HG02973 (cell line): ENCODE data around the gene SPTLC2.

Experiments
- ATAC-seq: cut with Tn5 transposase; IDR thresholded peaks from one replicate; pipeline ENCODE4 v1.9.1; 2021; ENCODE audit warnings: moderate library complexity; ENCODE audit not compliant: unreplicated experiment

Gene SPTLC2

DNA sequence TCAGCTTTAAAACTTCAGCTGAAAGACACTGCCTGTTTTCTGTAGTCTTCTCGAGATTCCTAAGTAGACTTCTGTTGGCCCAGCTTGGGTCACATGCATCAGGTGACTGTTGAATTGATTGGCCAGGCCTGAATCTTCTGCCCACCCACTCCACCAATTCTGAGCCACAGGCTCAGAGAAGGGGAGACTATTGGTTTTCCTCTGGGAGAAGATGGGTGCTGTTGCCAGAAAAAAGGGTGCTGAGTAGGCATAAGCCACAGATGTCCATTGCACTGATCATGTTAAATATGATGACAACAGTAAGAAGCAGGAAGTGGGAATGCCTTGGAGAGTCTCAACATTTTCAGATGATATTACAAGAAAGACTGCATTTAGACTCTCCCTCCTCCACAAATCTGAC, 6.8 kb upstream of the SPTLC2 start:
- ATAC-seq, result no peak

GRCh38 chr14:77622366-77622961, 6.0 kb upstream of the SPTLC2 start:
- no peak for ATAC-seq

DNA sequence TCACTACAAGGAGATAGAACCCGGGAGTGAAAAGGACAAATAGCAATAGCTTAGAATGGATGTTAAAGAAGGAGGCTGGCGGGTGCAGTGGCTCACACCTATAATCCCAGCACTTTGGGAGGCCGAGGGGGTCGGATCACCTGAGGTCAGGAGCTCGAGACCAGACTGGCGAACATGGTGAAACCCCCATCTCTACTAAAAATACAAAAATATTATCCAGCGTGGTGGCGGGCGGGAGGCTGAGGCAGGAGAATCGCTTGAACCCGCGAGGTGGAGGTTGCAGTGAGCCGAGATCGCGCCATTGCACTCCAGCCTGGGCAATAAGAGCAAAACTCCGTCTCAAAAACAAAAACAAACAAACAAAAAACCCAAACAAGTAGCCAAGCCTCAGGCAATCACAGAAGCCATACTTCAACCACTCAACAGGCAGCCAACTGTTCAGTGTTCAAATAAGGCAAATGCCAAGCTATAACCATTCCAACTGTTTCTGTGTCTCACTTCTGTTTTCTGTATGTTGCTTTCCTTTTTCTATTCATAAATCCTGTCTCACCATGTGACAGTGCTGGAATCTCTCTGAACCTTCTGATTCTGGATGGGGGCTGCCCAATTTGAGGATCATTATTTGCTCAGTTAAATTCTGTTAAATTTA, 3.9 kb upstream of the SPTLC2 start:
- ATAC-seq, result no peak

GRCh38 chr14:77618381-77618970, 2.0 kb upstream of the SPTLC2 start:
- ATAC-seq, result no peak

GRCh38 chr14:77616133-77616453, 344 bp downstream of the SPTLC2 start:
- ATAC-seq, result peak; percentile 1

- no peak for ATAC-seq
These were observed 890 bp downstream of the SPTLC2 start for GRCh38 chr14:77615361-77616132.

DNA sequence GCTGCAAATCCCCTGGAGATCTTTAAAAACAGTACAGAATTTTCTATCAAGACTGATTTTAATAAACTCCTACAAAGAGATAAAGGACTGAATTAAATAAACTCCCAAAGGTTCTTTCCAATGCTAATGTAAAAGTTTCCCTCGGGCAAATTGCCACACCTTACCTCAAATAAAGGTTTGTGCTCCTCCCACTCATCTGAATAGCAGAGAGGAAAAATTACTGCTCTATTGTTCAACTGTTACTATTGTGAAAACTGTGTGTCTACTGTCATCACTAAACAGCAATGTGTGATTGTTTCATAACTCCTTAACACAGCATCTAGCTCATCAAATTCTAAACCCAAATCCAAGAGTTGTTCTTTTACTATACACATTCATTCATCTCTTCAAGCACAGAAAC, 3.2 kb downstream of the SPTLC2 start:
- ATAC-seq, result no peak

DNA sequence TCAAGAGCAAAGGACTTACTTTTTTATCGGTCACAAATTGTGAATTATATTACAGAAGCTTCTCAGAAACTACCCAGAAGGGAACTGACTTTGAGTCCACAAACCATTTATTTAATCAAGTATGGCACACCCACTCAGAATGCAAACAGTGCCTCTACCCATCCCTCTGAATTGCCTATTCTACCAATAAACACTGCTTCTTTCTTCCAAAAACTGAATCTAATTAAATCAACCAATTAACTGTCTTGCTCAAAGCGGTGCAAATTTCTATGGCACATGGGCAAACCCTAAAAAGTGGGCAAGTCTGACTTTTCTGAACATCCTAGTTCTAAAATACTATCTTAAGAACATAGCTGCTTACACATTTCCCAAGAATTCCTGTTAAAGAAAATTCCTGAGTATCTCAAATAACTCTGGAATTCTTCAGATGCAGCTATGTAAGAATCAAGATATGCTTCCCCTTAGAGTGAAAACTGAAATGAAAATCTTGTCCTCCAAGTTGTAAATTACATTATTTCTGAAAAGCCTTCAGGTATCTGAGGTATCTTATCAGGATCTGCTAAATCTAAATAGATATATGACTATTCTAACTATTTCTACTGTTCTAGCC, 4.3 kb downstream of the SPTLC2 start:
- no peak for ATAC-seq

GRCh38 chr14:77610553-77610952, 5.9 kb downstream of the SPTLC2 start:
- no peak for ATAC-seq

- ATAC-seq, result no peak
These were observed 6.5 kb downstream of the SPTLC2 start for GRCh38 chr14:77609922-77610321.

DNA sequence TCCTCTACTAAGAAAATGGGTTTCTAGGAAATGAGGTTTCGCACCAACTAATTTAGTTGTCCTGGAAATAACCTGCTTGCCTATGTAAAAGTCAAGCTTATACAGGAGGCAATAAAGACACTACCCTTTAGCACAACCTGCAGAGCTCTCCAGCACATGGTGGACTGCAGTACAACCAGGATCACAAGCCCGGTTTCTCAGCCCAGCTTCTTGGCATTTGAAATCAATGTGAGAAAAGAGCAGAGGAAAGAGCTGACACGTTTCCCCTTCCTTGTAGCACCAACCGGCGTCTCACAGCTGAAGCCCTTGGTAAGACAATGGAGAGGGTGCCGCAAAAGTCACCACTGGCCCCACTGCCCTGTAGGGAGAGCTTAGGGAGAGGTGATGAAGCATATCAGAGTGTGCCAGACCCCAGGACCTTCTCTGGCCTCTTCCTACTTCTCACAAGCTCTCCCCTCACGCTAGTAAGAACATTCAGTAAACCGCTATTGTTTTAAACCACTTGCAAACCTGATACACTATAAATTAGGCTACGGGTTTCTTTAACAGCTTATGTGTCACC, 8.6 kb downstream of the SPTLC2 start:
- peak; percentile 53 for ATAC-seq

GRCh38 chr14:77605392-77605972, 11.0 kb downstream of the SPTLC2 start:
- ATAC-seq, result no peak

DNA sequence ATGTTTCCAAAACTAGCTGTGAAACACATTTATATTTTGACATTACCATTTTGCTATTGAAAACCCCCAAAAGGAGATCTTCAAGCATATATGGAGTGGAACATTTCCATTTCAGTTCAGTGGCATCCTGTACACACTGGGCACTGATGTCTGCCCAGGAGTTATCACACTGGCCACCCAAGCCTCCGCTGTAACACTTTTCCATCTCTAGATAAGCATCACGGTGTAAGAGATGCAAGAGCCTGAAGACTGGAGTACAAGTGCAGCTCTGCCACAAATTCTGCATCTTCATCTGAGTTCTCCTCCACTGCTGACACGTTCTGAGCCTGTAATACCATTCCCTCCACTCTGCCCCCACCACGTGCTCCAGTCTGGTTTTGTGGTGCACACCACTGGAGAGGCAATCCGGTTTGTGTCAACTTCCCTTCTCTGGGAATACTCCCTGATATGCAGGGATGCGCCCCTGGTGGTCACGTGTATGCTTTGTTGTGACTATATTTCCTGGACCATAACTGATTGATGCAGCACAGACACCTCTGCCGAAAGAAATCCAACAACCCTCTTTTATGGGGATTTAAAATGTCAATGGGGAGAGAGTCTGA, 12.7 kb downstream of the SPTLC2 start:
- ATAC-seq, result no peak

- ATAC-seq, result no peak
These were observed 13.4 kb downstream of the SPTLC2 start for GRCh38 chr14:77603031-77603430.

- ATAC-seq, result no peak
These were observed 14.4 kb downstream of the SPTLC2 start for GRCh38 chr14:77601846-77602619.

- ATAC-seq, result no peak
These were observed 16.5 kb downstream of the SPTLC2 start for GRCh38 chr14:77599889-77600288.

GRCh38 chr14:77598366-77599070, 17.9 kb downstream of the SPTLC2 start:
- ATAC-seq, result no peak

DNA sequence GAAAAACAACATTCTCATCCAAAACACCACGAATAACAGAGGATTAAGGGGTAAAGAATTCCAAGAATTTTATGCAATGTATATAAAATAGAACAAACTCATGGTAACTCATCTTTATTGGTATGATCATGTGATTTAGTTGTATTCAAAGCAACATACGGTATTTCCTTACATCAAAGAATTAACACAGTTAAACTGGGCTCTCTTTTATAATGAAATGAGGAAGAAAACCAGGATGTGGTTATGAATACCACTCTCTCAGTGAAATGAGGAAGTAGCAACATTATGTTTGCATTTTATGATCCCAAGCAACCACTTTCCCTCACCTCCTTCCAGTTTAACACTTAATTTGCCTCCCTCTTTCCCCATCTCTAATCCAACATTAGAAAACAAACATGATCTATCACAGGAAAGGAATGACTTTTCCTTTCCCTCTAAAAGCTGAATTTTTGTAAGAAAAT, 22.9 kb downstream of the SPTLC2 start:
- ATAC-seq, result peak; percentile 68
